GM12878 (cell line): ENCODE measurements around the gene PGLYRP4.

Source experiments
- CBFB ChIP-seq: IDR thresholded peaks from 2 replicates; pipeline ENCODE4 v1.6.1; 2016; ENCODE audit warnings: antibody characterized with exemption, low read depth
- CBX5 ChIP-seq: sonication (generic); IDR thresholded peaks from 2 replicates; pipeline ENCODE4 v1.6.1; 2016; ENCODE audit warnings: low read depth, moderate library complexity, mild to moderate bottlenecking, inconsistent platforms
- CHD2 ChIP-seq: IDR thresholded peaks from 2 replicates; pipeline ENCODE4 v1.6.1; 2011; ENCODE audit warnings: low read depth, low read length, improper control_type of control experiment, borderline replicate concordance
- CTCF ChIP-seq, 3 experiments: IDR thresholded peaks in 2 of 3; conservative IDR thresholded peaks in 1 of 3; 2 replicates each; pipeline ENCODE4 v1.5.1; 2011; ENCODE audit warnings: low read depth in 3 of 3, low read length in 3 of 3, mild to moderate bottlenecking in 3 of 3, control low read depth in 2 of 3, moderate library complexity in 2 of 3, inconsistent platforms in 1 of 3, mixed read lengths in 1 of 3; ENCODE audit not compliant: control insufficient read depth in 2 of 3, insufficient read depth in 1 of 3; ENCODE audit errors: extremely low read depth in 1 of 3
- EP300 ChIP-seq, 2 experiments: fragments of 150-350 bp in 1 of 2; IDR thresholded peaks; 2 replicates each; pipeline ENCODE4 v1.6.1; 2011 to 2012; ENCODE audit warnings: low read depth in 2 of 2, low read length in 2 of 2, borderline replicate concordance in 1 of 2, improper control_type of control experiment in 1 of 2, inconsistent platforms in 1 of 2; ENCODE audit not compliant: control insufficient read depth in 1 of 2
- ESRRA ChIP-seq: IDR thresholded peaks from 2 replicates; pipeline ENCODE4 v1.6.1; 2012; ENCODE audit warnings: mild to moderate bottlenecking, low read length, improper control_type of control experiment
- MAX ChIP-seq: IDR thresholded peaks from 2 replicates; pipeline ENCODE4 v1.6.1; 2012; ENCODE audit warnings: low read depth, low read length, improper control_type of control experiment
- MXI1 ChIP-seq: fragments of 150-350 bp; IDR thresholded peaks from 2 replicates; pipeline ENCODE4 v1.6.1; 2011; ENCODE audit warnings: low read depth, mild to moderate bottlenecking, inconsistent platforms, low read length, improper control_type of control experiment
- NR2C2 ChIP-seq: IDR thresholded peaks from 2 replicates; pipeline ENCODE4 v1.6.1; 2011; ENCODE audit warnings: borderline replicate concordance, low read depth; ENCODE audit not compliant: control insufficient read depth, insufficient read length
- PBX3 ChIP-seq: IDR thresholded peaks from 2 replicates; pipeline ENCODE4 v1.6.1; 2011; ENCODE audit warnings: mild to moderate bottlenecking, low read depth, low read length, moderate library complexity; ENCODE audit not compliant: insufficient replicate concordance
- POLR2A ChIP-seq: IDR thresholded peaks from 2 replicates; pipeline ENCODE4 v1.6.1; 2011; ENCODE audit warnings: low read depth, mild to moderate bottlenecking, low read length
- TBL1XR1 ChIP-seq: IDR thresholded peaks from 2 replicates; pipeline ENCODE4 v1.6.1; 2012; ENCODE audit warnings: low read depth, low read length, improper control_type of control experiment
- ZBTB11 ChIP-seq: fragments of 450-650 bp; formaldehyde crosslinking; IDR thresholded peaks from 2 replicates; pipeline ENCODE4 v1.5.0; 2022; ENCODE audit warnings: mild to moderate bottlenecking, missing genetic modification characterization
- ZSCAN29 ChIP-seq: fragments of 450-650 bp; IDR thresholded peaks from 2 replicates; pipeline ENCODE4 v1.6.1; 2017; ENCODE audit warnings: mild to moderate bottlenecking, moderate library complexity

- TF ChIP-seq CBX5, result no peak
- TF ChIP-seq CHD2, result no peak
- no peak for TF ChIP-seq ZBTB11 (CRISPR knock-in tag)
- no peak for TF ChIP-seq EP300 (IDR thresholded peaks at IDR 0.05; ENCODE audit: borderline replicate concordance in 1 of 2, control insufficient read depth in 1 of 2, low read depth in 2 of 2, low read length in 2 of 2)
- no peak for TF ChIP-seq POLR2A
- no peak for TF ChIP-seq PBX3
- TF ChIP-seq ESRRA, result no peak
- no peak for TF ChIP-seq MAX
- TF ChIP-seq CBFB, result no peak
- no peak for TF ChIP-seq MXI1
- TF ChIP-seq TBL1XR1, result no peak
- TF ChIP-seq CTCF (IDR thresholded peaks at IDR 0.05 in 2 of 3, conservative IDR thresholded peaks at IDR 0.05 in 1 of 3; ENCODE audit: control insufficient read depth in 2 of 3, extremely low read depth in 1 of 3, insufficient read depth in 1 of 3, low read depth in 3 of 3, low read length in 3 of 3), result no peak
- TF ChIP-seq NR2C2, result no peak
- no peak for TF ChIP-seq ZSCAN29
These were observed 23.7 kb downstream of the PGLYRP4 start for GRCh38 chr1:153324912-153325311.
